Activated CD4-positive, alpha-beta memory T cell treated with anti-CD3 and anti-CD28 coated beads for 36 hours (primary cell): Measurements from ENCODE around the gene SLC12A4. TPM values are rescaled to one million over a fixed set of nuclear protein-coding genes. Genes with fewer than 3 reads are reported as not detected.
A peak's percentile ranks its signal among the peaks of the same experiment; 100 is the strongest.

Source experiments
- CTCF ChIA-PET: fragments of 350-600 bp; sonication (Branson Sonifier 250); formaldehyde crosslinking; loops from one replicate; lab custom pipeline; 2021; ENCODE audit warnings: antibody characterized with exemption, inconsistent platforms; lab: Charles Lee
- POLR2A ChIA-PET: fragments of 350-600 bp; sonication (Branson Sonifier 250); formaldehyde crosslinking; loops from one replicate; lab custom pipeline; 2021; ENCODE audit warnings: antibody characterized with exemption; lab: Charles Lee
- DNase-seq: peaks from one replicate; pipeline ENCODE4 v3.0.0-alpha.2; 2020
- H3K27ac Mint-ChIP-seq: one replicate; pipeline ENCODE4 v1.8.0; 2021; ENCODE audit warnings: mixed read lengths
- H3K27me3 Mint-ChIP-seq: one replicate; pipeline ENCODE4 v1.8.0; 2021; ENCODE audit warnings: mixed read lengths
- H3K36me3 Mint-ChIP-seq: one replicate; pipeline ENCODE4 v1.8.0; 2021; ENCODE audit warnings: mixed read lengths
- H3K4me1 Mint-ChIP-seq: one replicate; pipeline ENCODE4 v1.8.0; 2021; ENCODE audit warnings: low read depth, mixed read lengths
- H3K4me3 Mint-ChIP-seq: one replicate; pipeline ENCODE4 v1.8.0; 2021; ENCODE audit warnings: mild to moderate bottlenecking, mixed read lengths
- H3K9me3 Mint-ChIP-seq: one replicate; pipeline ENCODE4 v1.8.0; 2021; ENCODE audit warnings: mixed read lengths
- intact Hi-C: fragments of 100-400 bp; cut with micrococcal nuclease; formaldehyde crosslinking; loops from one replicate; pipeline ENCODE4 v1.15.1; 2023
- total RNA-seq, 2 experiments: library from RNA; stranded (reverse); gene quantifications; one replicate each; pipeline ENCODE4 v1.2.3, GENCODE V29; 2021

SLC12A4 gene
- total RNA-seq, 2 experiments from 2014 or later: 27.1 to 29.9 TPM

DNA sequence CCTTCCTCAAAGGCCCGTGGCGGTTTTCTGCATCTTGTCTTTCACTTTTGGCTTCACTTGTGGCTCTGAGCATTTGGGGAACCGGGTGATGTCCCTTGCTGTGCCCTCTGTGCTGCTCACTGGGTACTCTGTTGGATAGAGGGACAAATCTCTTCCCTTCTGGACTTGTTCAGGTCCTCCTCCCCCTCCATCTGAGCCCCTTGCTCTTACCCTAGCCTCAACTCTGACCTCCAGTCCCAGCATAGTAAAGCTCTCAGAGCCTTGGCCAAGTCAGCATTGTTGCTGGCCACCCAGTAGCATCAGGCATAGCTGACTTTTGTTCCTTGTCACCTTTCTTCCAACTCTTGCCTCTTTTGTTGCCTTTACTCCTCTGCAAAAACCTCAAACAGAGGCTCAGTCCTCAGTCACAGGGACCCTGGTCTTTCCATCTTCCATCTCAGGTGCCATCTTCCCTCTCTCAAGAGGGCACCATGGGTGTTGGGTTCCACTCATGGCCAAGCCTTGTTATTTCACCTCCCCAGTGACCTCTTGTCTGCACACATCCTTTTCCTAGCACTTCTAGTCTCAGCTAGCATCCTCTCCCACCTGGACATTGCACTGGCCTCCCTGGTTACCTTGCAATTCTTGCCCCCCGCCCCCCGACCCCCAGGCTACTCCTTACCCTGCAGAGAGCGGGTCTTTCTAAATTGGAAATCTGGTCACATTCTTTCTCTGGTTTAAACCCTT is 31.4 kb downstream of the SLC12A4 start:
- ChIA-PET POLR2A (interaction anchor here (0.9 to 2.5 kb wide), 10 partner anchors 9 to 218 kb away, joined by 3 to 19 read pairs (median 6); partner anchors contain the start of genes DDX28, DUS2, GFOD2 and NFATC3), CTCF (interaction anchor here (0.6 to 3.2 kb wide), 7 partner anchors 9 to 293 kb away, joined by 3 to 14 read pairs (median 4); partner anchors contain the start of genes NRN1L and PSKH1)
- Mint-ChIP-seq H3K4me3 (peak overlapping the region; percentile 100), H3K4me1 (peaks cover 48% of the 10 kb centered on the region), H3K9me3 (no peaks in the 10 kb centered on the region), H3K27me3 (no peaks in the 10 kb centered on the region), H3K27ac (peak overlapping the region; percentile 99), H3K36me3 (peaks cover 40% of the 10 kb centered on the region)
- DNase-seq: peak; percentile 88
- intact Hi-C loops: loop anchor here (1.0 to 5.0 kb wide), 7 partner anchors 31 to 148 kb away; partner anchors contain the start of genes DDX28, DPEP2, DPEP3 and DUS2

- Mint-ChIP-seq H3K27me3 (no peaks in the 10 kb centered on the region), H3K9me3 (no peaks in the 10 kb centered on the region), H3K4me3 (peak within 1 kb of the TSS; percentile 100), H3K4me1 (peaks cover 42% of the 10 kb centered on the region), H3K36me3 (peaks cover 40% of the 10 kb centered on the region), H3K27ac (peak within 1 kb of the TSS; percentile 99)
- intact Hi-C loops: loop anchor here (1.0 to 5.0 kb wide), 7 partner anchors 32 to 148 kb away; partner anchors contain the start of genes DDX28, DPEP2, DPEP3 and DUS2
- ChIA-PET POLR2A (interaction anchor here (0.9 to 2.5 kb wide), 16 partner anchors 10 to 456 kb away, joined by 3 to 19 read pairs (median 6); partner anchors contain the start of genes ATP6V0D1, DDX28, DPEP2 and DUS2), CTCF (interaction anchor here (0.6 to 3.2 kb wide), 11 partner anchors 8 to 415 kb away, joined by 3 to 14 read pairs (median 4); partner anchors contain the start of genes NRN1L and PSKH1)
- DNase-seq: no peak
Measured at GRCh38 chr16:67936124-67936879, 32.1 kb downstream of the SLC12A4 start, which contains the start of gene PSMB10. TSS of gene PSMB10 (minus strand) at chr16:67936850. CDS start at chr16:67936749, 101 bp downstream.

DNA sequence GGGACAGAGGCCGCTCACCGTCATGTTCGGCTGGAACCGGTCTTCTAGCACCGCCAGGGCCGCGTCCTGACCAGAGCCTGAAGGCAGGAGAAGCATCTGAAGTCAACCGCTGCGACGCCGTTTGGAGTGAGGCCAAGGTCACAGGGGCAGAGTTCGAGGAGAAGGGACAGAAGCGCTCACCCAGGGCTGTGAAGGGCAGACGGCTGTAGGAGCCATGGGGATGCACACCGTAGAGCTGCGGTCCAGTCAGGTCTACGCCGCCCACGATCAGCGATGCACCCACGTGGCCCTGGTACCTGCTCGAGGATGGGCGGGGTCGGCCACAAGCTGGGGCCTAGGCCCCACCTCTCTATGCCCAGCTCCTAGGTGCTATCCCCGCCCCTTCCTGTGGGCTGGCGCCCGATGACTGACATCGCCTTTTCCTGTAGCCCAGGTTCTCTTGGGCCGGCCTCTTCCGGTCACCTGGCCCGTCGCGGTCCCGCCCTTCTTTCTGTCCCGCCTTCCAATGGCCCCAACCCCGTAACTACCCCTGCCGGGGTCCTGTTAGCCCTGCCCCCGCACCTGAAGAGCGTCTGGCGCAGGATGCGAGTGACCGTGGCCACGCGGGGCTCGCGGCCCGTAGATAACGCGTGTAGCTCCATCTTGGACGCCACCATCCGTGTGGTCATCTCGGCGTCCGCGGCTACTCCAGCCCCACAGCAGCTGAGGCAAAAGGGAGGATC is 32.9 kb downstream of the SLC12A4 start:
- H3K36me3 Mint-ChIP-seq: peaks cover 40% of the 10 kb centered on the region

GRCh38 chr16:67935101-67935401 is 33.4 kb downstream of the SLC12A4 start:
- Mint-ChIP-seq H3K9me3 (no peaks in the 10 kb centered on the region), H3K4me3 (peak overlapping the region; percentile 100), H3K4me1 (peaks cover 36% of the 10 kb centered on the region), H3K27ac (peak overlapping the region; percentile 99), H3K36me3 (peaks cover 40% of the 10 kb centered on the region), H3K27me3 (no peaks in the 10 kb centered on the region)
- CTCF ChIA-PET: interaction anchor here (1.0 to 3.2 kb wide), 6 partner anchors 43 to 414 kb away, joined by 3 to 14 read pairs (median 6); partner anchors contain the start of gene PSKH1
- intact Hi-C loops: loop anchor here (1.0 to 5.0 kb wide), 8 partner anchors 17 to 275 kb away; partner anchors contain the start of genes ACD, DPEP2, DPEP3 and NUTF2
- POLR2A ChIA-PET: interaction anchor here (0.6 to 2.5 kb wide), 14 partner anchors 10 to 150 kb away, joined by 3 to 19 read pairs (median 6); partner anchors contain the start of genes DDX28, DPEP2, DUS2 and NFATC3
- DNase-seq: no peak

More for the DNA sequence above, 32.9 kb downstream of the SLC12A4 start:
- Mint-ChIP-seq H3K27me3 (no peaks in the 10 kb centered on the region), H3K4me3 (peak overlapping the region; percentile 100), H3K27ac (peak overlapping the region; percentile 99), H3K9me3 (no peaks in the 10 kb centered on the region), H3K4me1 (peaks cover 41% of the 10 kb centered on the region)
- peak; percentile 98 for DNase-seq
- intact Hi-C loops: loop anchor here (1.0 to 5.0 kb wide), 12 partner anchors 17 to 275 kb away; partner anchors contain the start of genes ACD, DDX28, DPEP2 and DPEP3
- ChIA-PET POLR2A (interaction anchor here (0.6 to 2.5 kb wide), 16 partner anchors 10 to 455 kb away, joined by 3 to 19 read pairs (median 4); partner anchors contain the start of genes ATP6V0D1, DDX28, DPEP2 and DUS2), CTCF (interaction anchor here (0.6 to 3.2 kb wide), 9 partner anchors 31 to 414 kb away, joined by 3 to 14 read pairs (median 3); partner anchors contain the start of gene PSKH1)

DNA sequence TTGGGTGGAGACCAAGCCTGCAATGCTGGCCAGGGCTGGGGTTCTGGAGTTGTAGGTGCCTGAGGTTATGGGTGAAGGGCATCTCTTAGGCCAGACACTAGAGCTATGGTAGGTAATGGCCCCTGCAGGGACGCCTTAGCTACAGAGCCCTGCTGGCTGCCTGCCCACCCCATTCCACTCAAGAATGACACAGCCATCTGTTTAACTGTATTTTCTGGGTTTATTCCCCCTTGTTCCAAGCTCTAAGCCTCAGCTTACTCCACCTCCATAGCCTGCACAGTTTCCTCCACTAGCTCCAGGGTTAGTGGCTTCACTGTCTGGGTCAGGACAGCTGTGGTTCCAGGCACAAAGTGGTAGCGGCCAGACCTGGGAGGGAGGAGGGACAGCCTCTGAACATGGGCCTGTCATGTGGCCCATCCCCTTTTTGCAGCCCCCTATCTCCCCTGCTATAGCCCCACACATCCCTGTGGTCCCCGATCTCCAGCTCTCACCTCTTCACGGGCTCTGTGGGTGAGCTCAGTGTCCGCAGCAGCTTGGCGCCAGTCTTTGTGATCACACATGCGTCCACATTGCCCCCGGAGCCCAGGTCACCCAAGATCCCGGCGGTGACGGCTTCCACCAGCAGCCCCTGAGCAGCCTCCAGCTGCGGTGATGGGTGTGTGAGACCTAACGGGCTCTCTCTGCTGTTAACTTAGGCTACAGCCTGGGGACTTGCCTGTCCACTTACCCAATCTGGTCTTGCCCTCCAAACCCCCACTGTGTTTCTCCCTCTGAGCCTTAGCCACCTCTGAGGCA is 33.9 kb downstream of the SLC12A4 start:
- no peak for DNase-seq
- H3K4me1 Mint-ChIP-seq: peaks cover 30% of the 10 kb centered on the region
- ChIA-PET CTCF (interaction anchor here (1.0 to 5.1 kb wide), 6 partner anchors 28 to 118 kb away, joined by 3 to 32 read pairs (median 3); partner anchors contain the start of gene NRN1L), POLR2A (interaction anchor here (1.2 to 2.4 kb wide), 7 partner anchors 42 to 151 kb away, joined by 3 to 18 read pairs (median 5); partner anchors contain the start of genes DPEP2, NFATC3, PSKH1 and RANBP10)
- H3K4me3 Mint-ChIP-seq: peak overlapping the region; percentile 100
- H3K36me3 Mint-ChIP-seq: peaks cover 43% of the 10 kb centered on the region
- intact Hi-C loops: loop anchor here (1.0 to 5.0 kb wide), 8 partner anchors 16 to 274 kb away; partner anchors contain the start of genes ACD, DPEP2, DPEP3 and NUTF2
- peak overlapping the region; percentile 99 for H3K27ac Mint-ChIP-seq
- no peaks in the 10 kb centered on the region for H3K27me3 Mint-ChIP-seq
- H3K9me3 Mint-ChIP-seq: no peaks in the 10 kb centered on the region

DNA sequence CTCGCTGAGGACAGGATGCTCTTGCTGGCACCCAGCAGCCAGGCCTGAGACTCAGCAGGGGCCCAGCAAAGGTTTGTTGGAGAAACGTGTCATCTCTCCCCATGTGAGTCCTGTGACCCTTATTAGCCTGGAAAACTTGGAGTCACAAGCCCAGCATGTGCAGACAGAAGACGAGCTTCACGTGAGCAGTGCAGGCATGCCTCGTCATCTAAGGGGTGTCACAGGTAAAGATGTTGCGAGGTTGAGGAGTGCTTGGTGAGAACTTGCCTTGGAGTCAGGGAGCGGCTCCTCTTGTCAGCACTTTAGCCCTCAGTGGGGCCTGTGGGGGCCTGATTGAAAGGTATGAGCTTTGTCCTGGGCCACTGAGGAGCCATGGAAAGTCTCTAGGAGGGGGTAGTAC is 34.6 kb downstream of the SLC12A4 start:
- Mint-ChIP-seq H3K27me3 (no peaks in the 10 kb centered on the region), H3K27ac (peak overlapping the region; percentile 46), H3K4me3 (no peak overlapping the region), H3K4me1 (peaks cover 26% of the 10 kb centered on the region), H3K9me3 (no peaks in the 10 kb centered on the region), H3K36me3 (peaks cover 43% of the 10 kb centered on the region)
- no peak for DNase-seq
- ChIA-PET CTCF (interaction anchor here (1.1 to 5.1 kb wide), 3 partner anchors 29 to 117 kb away, joined by 3 to 32 read pairs (median 3); partner anchors contain the start of gene NRN1L), POLR2A (interaction anchor here (0.6 kb wide), 1 partner anchor 69 kb away, joined by 3 read pairs; no protein-coding TSS in a partner anchor)
- intact Hi-C loops: no loop called here

DNA sequence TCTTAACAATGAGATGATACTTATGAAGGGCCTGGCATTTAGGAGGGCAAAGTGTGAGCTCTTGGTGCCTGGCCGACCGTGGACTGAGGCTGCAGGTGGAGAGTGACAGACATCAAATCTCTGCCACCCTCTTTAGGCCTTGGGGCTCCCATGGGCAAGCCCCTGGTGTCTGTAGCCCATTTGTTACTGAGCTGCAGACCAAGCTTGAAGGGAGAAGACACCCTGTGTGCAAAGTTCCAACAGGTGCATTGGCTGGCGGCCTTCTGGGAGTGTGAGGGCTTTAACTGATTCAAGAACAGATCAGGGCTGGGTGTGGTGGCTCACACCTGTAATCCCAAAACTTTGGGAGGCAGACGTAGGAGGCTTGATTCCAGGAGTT is 36.0 kb downstream of the SLC12A4 start:
- Mint-ChIP-seq H3K27ac (peak overlapping the region; percentile 38), H3K4me3 (no peak overlapping the region), H3K4me1 (peaks cover 25% of the 10 kb centered on the region), H3K36me3 (peaks cover 45% of the 10 kb centered on the region), H3K9me3 (no peaks in the 10 kb centered on the region), H3K27me3 (no peaks in the 10 kb centered on the region)
- ChIA-PET POLR2A (no interaction called here), CTCF (interaction anchor here (1.3 to 5.1 kb wide), 3 partner anchors 49 to 116 kb away, joined by 4 to 32 read pairs (median 19); partner anchors contain the start of gene NRN1L)
- DNase-seq: no peak
- intact Hi-C loops: no loop called here

DNA sequence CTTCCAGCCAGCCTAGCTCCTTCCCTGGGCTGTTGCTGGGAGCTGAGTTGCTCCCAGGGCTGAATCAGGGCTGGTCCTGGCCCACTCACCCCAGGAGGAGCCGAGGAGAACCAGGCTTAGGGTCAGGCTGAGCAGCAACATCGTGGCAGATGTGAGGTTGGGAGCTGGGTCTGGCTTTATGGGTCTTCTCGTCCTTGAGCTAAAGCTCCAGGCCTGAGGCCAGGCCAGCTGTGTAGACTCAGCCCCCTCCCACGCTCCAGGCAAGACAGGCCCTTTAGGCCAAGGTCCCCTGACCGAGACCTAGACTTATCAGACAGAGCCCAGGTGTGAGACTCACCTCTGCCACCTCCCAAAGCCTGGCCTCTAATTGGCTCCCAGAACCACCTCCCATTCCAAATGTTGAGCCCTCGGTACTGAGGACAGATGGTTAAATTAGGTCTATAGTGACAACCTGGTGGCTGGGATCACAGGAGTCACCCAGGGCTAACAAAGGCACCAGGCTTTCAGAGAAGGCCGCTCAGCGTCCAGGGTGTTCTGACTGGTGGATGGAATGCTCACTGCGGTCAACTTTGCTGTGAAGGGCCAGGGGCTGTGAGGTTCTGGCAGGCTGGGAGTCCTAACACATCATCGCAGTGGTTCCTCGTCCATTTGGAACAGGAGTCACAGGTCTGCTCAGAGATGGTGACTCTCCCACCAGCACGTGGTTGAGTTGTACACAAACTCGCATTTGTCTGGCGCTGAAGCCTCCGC is 36.5 kb downstream of the SLC12A4 start, which contains the start of gene CTRL:
TSS of gene CTRL (minus strand) at position 151 of the 750 bp plus-strand sequence. CDS start at position 141, 10 bp downstream.
- H3K27me3 Mint-ChIP-seq: no peaks in the 10 kb centered on the region
- H3K4me3 Mint-ChIP-seq: no peak within 1 kb of the TSS
- intact Hi-C loops: no loop called here
- H3K36me3 Mint-ChIP-seq: peaks cover 41% of the 10 kb centered on the region
- peaks cover 20% of the 10 kb centered on the region for H3K4me1 Mint-ChIP-seq
- no peak for DNase-seq
- H3K27ac Mint-ChIP-seq: peak within 1 kb of the TSS; percentile 38
- ChIA-PET CTCF (interaction anchor here (3.3 to 5.1 kb wide), 2 partner anchors 49 to 116 kb away, joined by 19 to 32 read pairs; partner anchors contain the start of gene NRN1L), POLR2A (interaction anchor here (1.4 kb wide), 1 partner anchor 50 kb away, joined by 5 read pairs; no protein-coding TSS in a partner anchor)
- H3K9me3 Mint-ChIP-seq: no peaks in the 10 kb centered on the region

- no peak overlapping the region for H3K4me3 Mint-ChIP-seq
- no peak overlapping the region for H3K27ac Mint-ChIP-seq
- POLR2A ChIA-PET: interaction anchor here (0.9 to 1.4 kb wide), 2 partner anchors 49 to 57 kb away, joined by 4 to 5 read pairs; partner anchors contain the start of gene EDC4
- no peaks in the 10 kb centered on the region for H3K9me3 Mint-ChIP-seq
- DNase-seq: no peak
- peaks cover 19% of the 10 kb centered on the region for H3K4me1 Mint-ChIP-seq
- CTCF ChIA-PET: interaction anchor here (1.1 to 5.1 kb wide), 3 partner anchors 47 to 115 kb away, joined by 3 to 32 read pairs (median 19); partner anchors contain the start of gene NRN1L
- H3K36me3 Mint-ChIP-seq: peaks cover 32% of the 10 kb centered on the region
- intact Hi-C loops: no loop called here
- no peaks in the 10 kb centered on the region for H3K27me3 Mint-ChIP-seq
Measured at GRCh38 chr16:67930678-67931211, 37.7 kb downstream of the SLC12A4 start.
